ENCODE measurements around the gene SPIRE2.
"Not testable (repeated sequence)": the region's sequence is repeated elsewhere in the genome, so short reads cannot be mapped to it uniquely, and the experiment has no call there.

SPIRE2 gene

DNA sequence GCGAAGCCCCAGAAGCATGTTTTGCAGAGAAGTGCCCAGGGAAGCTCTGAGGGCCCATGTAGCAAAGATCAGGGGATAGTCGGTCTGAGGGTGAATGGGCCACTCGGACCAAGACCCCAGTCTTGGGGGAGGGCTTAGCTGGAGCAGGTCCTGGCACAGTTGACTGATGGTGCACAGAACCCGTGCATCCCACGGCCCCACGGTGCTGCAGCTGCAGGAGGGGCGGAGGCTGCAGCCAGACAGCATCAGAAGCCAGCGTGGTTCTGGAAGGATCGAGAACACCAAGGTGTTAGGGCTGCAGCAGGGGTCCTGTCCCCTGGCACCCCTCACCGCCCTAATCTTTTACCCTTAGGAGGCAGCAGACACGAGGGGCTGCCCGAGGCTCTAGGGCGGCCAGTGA, 83.9 kb downstream of the SPIRE2 start:
- DNase-seq (ENCODE audit: low read depth in 2 of 3, low spot score in 1 of 3): no peak

GRCh38 chr16:89912627-89913026, 84.4 kb downstream of the SPIRE2 start:
- no peak for DNase-seq (ENCODE audit: low read depth in 2 of 3, low spot score in 1 of 3)

DNA sequence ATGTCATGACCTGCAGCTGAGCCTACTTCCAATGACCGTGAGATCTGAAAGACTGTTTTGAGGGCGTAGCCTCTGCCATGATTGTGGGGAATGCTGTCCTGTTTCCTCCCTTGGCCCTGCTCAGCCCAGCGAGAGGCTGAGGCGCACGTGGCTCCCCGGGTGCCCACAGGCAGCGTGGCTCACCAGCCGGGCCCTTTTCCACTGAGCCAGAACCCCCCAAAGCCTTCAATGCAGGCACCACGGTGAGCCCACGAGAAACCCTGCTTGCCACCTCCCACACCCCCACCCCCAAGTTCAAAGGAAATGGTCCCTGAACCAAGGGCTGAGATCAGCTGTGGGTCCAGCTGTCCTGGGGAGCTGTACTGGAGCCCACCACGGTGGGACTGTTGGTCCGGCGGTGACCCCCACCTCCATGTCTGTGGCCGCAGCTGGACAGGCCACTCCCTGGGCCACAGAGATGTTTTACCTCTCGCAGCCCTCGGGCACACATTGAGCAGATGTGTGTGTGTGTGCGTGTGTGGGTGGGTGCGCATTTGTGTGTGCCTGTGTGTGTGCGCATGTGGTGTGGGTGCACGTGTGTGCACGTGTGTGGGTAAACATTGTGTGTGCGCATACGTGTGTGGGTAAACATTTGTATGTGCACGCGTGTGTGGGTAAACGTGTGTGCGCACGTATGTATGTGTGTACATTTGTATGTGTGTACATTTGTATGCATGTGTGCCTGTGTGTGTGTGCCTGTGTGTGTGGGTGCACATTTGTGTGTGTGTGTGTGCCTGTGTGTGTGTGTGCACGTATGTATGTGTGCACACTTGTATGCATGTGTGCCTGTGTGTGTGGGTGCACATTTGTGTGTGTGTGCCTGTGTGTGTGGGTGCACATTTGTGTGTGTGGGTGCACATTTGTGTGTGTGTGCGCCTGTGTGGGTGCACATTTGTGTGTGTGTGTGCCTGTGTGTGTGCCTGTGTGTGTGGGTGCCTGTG, 85.4 kb downstream of the SPIRE2 start:
- no peak for DNase-seq (ENCODE audit: low read depth in 2 of 3, low spot score in 1 of 3)

DNA sequence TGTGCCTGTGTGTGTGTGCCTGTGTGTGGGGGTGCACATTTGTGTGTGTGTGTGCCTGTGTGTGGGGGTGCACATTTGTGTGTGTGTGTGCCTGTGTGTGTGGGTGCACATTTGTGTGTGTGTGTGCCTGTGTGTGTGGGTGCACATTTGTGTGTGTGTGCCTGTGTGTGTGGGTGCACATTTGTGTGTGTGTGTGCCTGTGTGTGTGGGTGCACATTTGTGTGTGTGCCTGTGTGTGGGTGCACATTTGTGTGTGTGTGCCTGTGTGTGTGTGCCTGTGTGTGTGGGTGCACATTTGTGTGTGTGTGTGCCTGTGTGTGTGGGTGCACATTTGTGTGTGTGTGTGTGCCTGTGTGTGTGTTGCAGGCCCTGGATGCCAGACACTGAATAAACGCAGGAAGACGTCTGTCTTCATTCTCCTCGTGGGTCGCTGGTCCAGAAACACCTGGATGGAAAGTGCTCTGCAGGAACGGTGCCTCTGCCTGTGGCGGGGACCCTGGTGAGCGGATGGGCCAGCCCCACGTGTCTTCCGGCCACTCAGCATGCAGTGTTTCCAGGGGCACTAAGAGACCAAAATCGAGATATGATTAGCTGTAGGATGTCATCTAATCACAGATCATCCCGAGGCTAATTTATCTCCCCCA, 86.5 kb downstream of the SPIRE2 start:
- DNase-seq (ENCODE audit: low read depth in 2 of 3, low spot score in 1 of 3): not testable (repeated sequence)

DNA sequence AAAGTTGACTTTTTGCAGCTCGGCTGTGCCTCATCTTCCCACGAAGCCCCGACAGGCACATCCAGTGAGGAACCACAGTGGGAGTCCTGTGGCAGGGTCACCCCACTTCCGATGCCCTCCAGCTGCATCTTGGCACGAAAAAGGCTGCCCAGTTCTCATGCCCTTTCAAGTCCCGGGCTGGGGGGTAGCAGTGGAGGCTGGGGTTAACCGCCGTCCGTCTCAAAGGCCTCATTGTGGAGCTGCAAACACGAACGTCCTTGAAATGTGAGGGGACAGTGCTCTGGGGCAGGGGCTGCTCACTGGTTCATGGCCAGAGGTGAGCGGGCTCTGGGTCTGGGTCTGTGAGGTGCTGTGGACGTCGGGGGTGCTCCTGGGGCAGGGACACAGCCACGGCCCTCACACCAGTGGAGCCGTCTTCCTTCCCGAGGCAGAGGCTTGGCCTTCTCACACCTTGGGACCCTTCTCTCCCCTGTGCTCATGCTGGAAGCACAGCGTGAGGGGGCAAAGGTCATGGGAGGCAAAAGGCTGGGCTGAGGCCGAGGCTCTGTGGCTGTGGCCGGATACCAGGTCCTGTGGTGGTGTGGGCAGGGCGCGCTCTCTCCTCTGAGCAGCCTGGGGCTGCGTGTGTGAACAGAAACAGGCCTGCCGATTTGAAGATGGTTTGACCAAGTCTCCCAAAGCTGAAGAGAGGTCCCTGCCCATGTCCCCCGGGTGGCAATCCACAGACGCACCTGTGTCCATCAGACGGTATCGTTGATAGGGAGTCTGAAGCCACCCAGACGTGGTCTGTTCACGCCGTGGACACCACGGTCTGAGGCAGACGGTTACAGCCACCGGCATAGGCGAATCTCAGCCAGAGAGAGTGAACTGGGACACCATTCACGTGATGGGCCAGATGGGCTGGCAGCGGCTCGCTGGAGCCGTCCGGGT, 87.3 kb downstream of the SPIRE2 start:
- DNase-seq (ENCODE audit: low read depth in 2 of 3, low spot score in 1 of 3): no peak

GRCh38 chr16:89917773-89918452, 89.6 kb downstream of the SPIRE2 start:
- DNase-seq (ENCODE audit: low read depth in 2 of 3, low spot score in 1 of 3): peak; percentile 52 to 75 (median 65)

DNA sequence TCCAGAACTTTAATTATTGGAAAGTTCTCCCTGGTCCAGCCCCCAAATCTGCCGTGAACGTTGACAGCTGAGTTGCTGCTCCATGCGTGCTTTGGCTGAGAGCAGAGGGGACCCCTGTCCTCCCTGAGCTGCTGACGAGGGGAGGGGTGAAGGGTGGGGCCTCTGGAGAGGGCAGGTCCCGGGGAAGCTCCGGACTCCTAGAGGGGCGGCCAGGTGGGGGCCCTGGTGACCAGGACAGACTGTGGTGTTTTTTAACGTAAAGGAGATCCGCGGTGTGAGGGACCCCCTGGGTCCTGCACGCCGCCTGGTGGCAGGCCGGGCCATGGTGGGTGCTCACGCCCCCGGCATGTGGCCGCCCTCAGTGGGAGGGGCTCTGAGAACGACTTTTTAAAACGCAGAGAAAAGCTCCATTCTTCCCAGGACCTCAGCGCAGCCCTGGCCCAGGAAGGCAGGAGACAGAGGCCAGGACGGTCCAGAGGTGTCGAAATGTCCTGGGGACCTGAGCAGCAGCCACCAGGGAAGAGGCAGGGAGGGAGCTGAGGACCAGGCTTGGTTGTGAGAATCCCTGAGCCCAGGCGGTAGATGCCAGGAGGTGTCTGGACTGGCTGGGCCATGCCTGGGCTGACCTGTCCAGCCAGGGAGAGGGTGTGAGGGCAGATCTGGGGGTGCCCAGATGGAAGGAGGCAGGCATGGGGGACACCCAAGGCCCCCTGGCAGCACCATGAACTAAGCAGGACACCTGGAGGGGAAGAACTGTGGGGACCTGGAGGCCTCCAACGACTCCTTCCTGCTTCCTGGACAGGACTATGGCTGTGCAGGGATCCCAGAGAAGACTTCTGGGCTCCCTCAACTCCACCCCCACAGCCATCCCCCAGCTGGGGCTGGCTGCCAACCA, 90.4 kb downstream of the SPIRE2 start, which contains the start of gene MC1R:
TSS of gene MC1R (plus strand) at position 410 of the 895 bp plus-strand sequence. CDS start at position 807, 397 bp downstream.
- no peak for DNase-seq (ENCODE audit: low read depth in 2 of 3, low spot score in 1 of 3)

- DNase-seq (ENCODE audit: low read depth in 2 of 3, low spot score in 1 of 3): no peak
Observed at GRCh38 chr16:89919535-89920406, 91.5 kb downstream of the SPIRE2 start.

DNA sequence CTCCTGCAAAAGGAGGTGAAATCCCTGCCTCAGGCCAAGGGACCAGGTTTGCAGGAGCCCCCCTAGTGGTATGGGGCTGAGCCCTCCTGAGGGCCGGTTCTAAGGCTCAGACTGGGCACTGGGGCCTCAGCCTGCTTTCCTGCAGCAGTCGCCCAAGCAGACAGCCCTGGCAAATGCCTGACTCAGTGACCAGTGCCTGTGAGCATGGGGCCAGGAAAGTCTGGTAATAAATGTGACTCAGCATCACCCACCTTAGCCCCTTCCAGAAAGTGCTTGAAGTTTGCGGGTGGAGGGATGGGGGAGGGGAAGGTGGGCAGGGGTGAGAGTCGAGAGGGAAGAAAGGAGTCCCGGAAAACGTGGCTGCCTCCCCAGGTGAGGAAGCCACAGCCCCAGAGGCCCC, 92.4 kb downstream of the SPIRE2 start:
- DNase-seq (ENCODE audit: low read depth in 2 of 3, low spot score in 1 of 3): no peak
